GM12878 (cell line): ENCODE data around the gene DTD2. TPM values are rescaled to one million over a fixed set of nuclear protein-coding genes. Genes with fewer than 3 reads are reported as not detected.

Experiments used
- ATAC-seq: fragments of 200-7000 bp; cut with Tn5 transposase; 3 replicates; pipeline ENCODE4 v1.9.1; 2020; ENCODE audit warnings: mild to moderate bottlenecking, moderate library complexity
- BruUV-seq: library from RNA; stranded (reverse); fragments of 400-500 nt; replicated peaks from 2 replicates; lab custom pipeline; 2021; lab: Mats Ljungman, UMichigan
- CTCF ChIA-PET: fragments of 300-600 bp; sonication (Branson Sonifier 250); formaldehyde crosslinking; extraction: SDS; loops from one replicate; lab custom pipeline; 2021; ENCODE audit warnings: inconsistent platforms; lab: Yijun Ruan, JAX
- POLR2A ChIA-PET: fragments of 350-600 bp; formaldehyde crosslinking; extraction: SDS; loops from one replicate; lab custom pipeline; 2021; ENCODE audit warnings: inconsistent platforms; lab: Charles Lee
- RAD21 ChIA-PET: fragments of 300-600 bp; sonication (Branson Sonifier 250); formaldehyde crosslinking; loops from one replicate; lab custom pipeline; 2023; ENCODE audit warnings: antibody characterized with exemption; ENCODE audit not compliant: unreplicated experiment; lab: Charles Lee
- SMC1A ChIA-PET: fragments of 300-600 bp; sonication (Branson Sonifier 250); formaldehyde crosslinking; loops from one replicate; lab custom pipeline; 2023; ENCODE audit not compliant: unreplicated experiment, uncharacterized antibody; lab: Charles Lee
- DNase-seq: peaks from one replicate; pipeline ENCODE4 v3.0.0-alpha.2; 2011; ENCODE audit warnings: low read depth, low spot score
- FAIRE-seq: peaks from 3 replicates; lab custom pipeline; 2011; peaks lifted over from hg19 to GRCh38; lab: Jason Lieb, UNC
- H2AFZ ChIP-seq: 2 replicates; pipeline ENCODE4 v1.6.0; 2011; ENCODE audit warnings: low read depth, low read length, control low read depth; ENCODE audit not compliant: control insufficient read depth
- H3K27ac ChIP-seq: 2 replicates; pipeline ENCODE4 v1.5.1; 2011; ENCODE audit warnings: control low read depth; ENCODE audit not compliant: control insufficient read depth, insufficient read depth
- H3K27me3 ChIP-seq, 2 experiments: replicated peaks in 1 of 2; 2 replicates each; pipeline versions ENCODE4 v1.6.0 to v1.6.1; 2011; ENCODE audit warnings: low read length in 1 of 2; ENCODE audit not compliant: control insufficient read depth in 2 of 2, insufficient read depth in 2 of 2
- H3K36me3 ChIP-seq, 2 experiments: 2 replicates each; pipeline ENCODE4 v1.5.1; 2011; ENCODE audit warnings: low read length in 1 of 2; ENCODE audit not compliant: control insufficient read depth in 2 of 2, insufficient read depth in 2 of 2
- H3K4me1 ChIP-seq: 2 replicates; pipeline ENCODE4 v1.6.1; 2011; ENCODE audit warnings: mild to moderate bottlenecking, low read length, moderate library complexity, mixed read lengths; ENCODE audit not compliant: control insufficient read depth, insufficient read depth
- H3K4me2 ChIP-seq: 2 replicates; pipeline ENCODE4 v1.6.0; 2011; ENCODE audit warnings: control low read depth; ENCODE audit not compliant: control insufficient read depth, insufficient read depth
- H3K4me3 ChIP-seq: fragments of 200-600 bp; sonication (generic); 2 replicates; pipeline ENCODE4 v1.5.1; 2016
- H3K79me2 ChIP-seq: 2 replicates; pipeline ENCODE4 v1.6.0; 2011; ENCODE audit warnings: low read length; ENCODE audit not compliant: control insufficient read depth, insufficient read depth
- H3K9ac ChIP-seq: 2 replicates; pipeline ENCODE4 v1.8.0; 2011; ENCODE audit warnings: low read length, control low read depth, mixed read lengths; ENCODE audit not compliant: control insufficient read depth, insufficient read depth
- H3K9me3 ChIP-seq: replicated peaks from 3 replicates; pipeline ENCODE4 v1.5.1; 2011; ENCODE audit warnings: mild to moderate bottlenecking, low read length; ENCODE audit not compliant: control insufficient read depth, insufficient read depth
- H4K20me1 ChIP-seq: 2 replicates; pipeline ENCODE4 v1.6.0; 2011; ENCODE audit not compliant: control insufficient read depth, insufficient read depth
- CTCF ChIP-seq, 3 experiments: IDR thresholded peaks in 2 of 3; conservative IDR thresholded peaks in 1 of 3; 2 replicates each; pipeline ENCODE4 v1.5.1; 2011; ENCODE audit warnings: low read depth in 3 of 3, low read length in 3 of 3, mild to moderate bottlenecking in 3 of 3, control low read depth in 2 of 3, moderate library complexity in 2 of 3, inconsistent platforms in 1 of 3, mixed read lengths in 1 of 3; ENCODE audit not compliant: control insufficient read depth in 2 of 3, insufficient read depth in 1 of 3; ENCODE audit errors: extremely low read depth in 1 of 3
- HCFC1 ChIP-seq: fragments of 150-350 bp; IDR thresholded peaks from 2 replicates; pipeline ENCODE4 v1.6.1; 2014; ENCODE audit warnings: low read length
- PKNOX1 ChIP-seq: fragments of 450-650 bp; IDR thresholded peaks from 2 replicates; pipeline ENCODE4 v1.6.1; 2016; ENCODE audit warnings: mild to moderate bottlenecking
- PML ChIP-seq: IDR thresholded peaks from 2 replicates; pipeline ENCODE4 v1.6.1; 2012; ENCODE audit warnings: low read length, inconsistent platforms
- RAD21 ChIP-seq: IDR thresholded peaks from 2 replicates; pipeline ENCODE4 v1.6.1; 2011; ENCODE audit warnings: mild to moderate bottlenecking, low read depth, low read length, moderate library complexity; ENCODE audit not compliant: insufficient read depth
- SMC3 ChIP-seq: IDR thresholded peaks from 2 replicates; pipeline ENCODE4 v1.6.1; 2011; ENCODE audit warnings: low read length, improper control_type of control experiment, borderline replicate concordance
- SUPT20H ChIP-seq: IDR thresholded peaks from 2 replicates; pipeline ENCODE4 v1.6.1; 2011; ENCODE audit warnings: low read depth, mild to moderate bottlenecking, low read length, moderate library complexity, borderline replicate concordance; ENCODE audit not compliant: control insufficient read depth
- ZNF592 ChIP-seq: fragments of 450-650 bp; IDR thresholded peaks from 2 replicates; pipeline ENCODE4 v1.6.1; 2017; ENCODE audit warnings: mild to moderate bottlenecking, moderate library complexity
- WGBS: methylation state at CpG from one replicate; pipeline ENCODE4 v1.1.6; 2016; ENCODE audit warnings: low lambda C conversion rate; ENCODE audit not compliant: insufficient replicate concordance, insufficient coverage; ENCODE audit errors: missing lambda C conversion rate; 5-methylcytosine and 5-hydroxymethylcytosine counted together
- in situ Hi-C: fragments of 300-500 bp; cut with MboI; formaldehyde crosslinking; loops from 9 replicates; pipeline ENCODE4 v1.14.3; 2018; ENCODE audit warnings: mixed read lengths
- intact Hi-C: fragments of 100-400 bp; cut with micrococcal nuclease; formaldehyde crosslinking; loops from one replicate; pipeline ENCODE4 v1.14.2; 2022; ENCODE audit not compliant: unreplicated experiment
- polyA plus RNA-seq, 11 experiments: library from polyadenylated mRNA; depleted of rRNA in 4 of 11; unstranded in 6 of 11; stranded (reverse) in 5 of 11; fragments of >200 nt; fragmentation: Nextera tagmentation in 4 of 11; fragmentation: Illumina TruSeq in 1 of 11; extraction: Ambion mirVana in 4 of 11; extraction: Trizol in 1 of 11; gene quantifications; 1 replicate in 1 of 11; 2 replicates in 10 of 11; pipeline versions ENCODE4 v1.2.1 to v1.2.3, GENCODE V29; 2011 to 2016; ENCODE audit warnings: inconsistent platforms in 2 of 11, missing spikeins in 2 of 11, low read depth in 1 of 11
- total RNA-seq, 4 experiments: library from RNA; depleted of rRNA in 3 of 4; stranded (reverse); fragments of >200 nt in 3 of 4; fragmentation: Illumina TruSeq in 1 of 4; extraction: Trizol in 1 of 4; gene quantifications; 2 replicates each; pipeline versions ENCODE4 v1.2.1 to v1.2.3, GENCODE V29; 2013 to 2021

DTD2 gene
- total and polyA plus RNA-seq, 10 of the 15 experiments (the other 5 are each of a cell fraction or from before 2014, with no cell fraction given) = 4.5 to 32.8 (median 15.9) TPM

- WGBS = 39% methylated on average over 2 of the region's 2 CpGs
- Histone ChIP-seq H3K4me1 (no peaks in the 10 kb centered on the region), H3K9ac (no peak overlapping the region), H3K27ac (no peak overlapping the region), H3K9me3 (no peaks in the 10 kb centered on the region), H3K79me2 (no peaks in the 10 kb centered on the region), H3K27me3 (no peaks in the 10 kb centered on the region), H2AFZ (no peak overlapping the region), H3K4me2 (no peak overlapping the region), H3K4me3 (no peak overlapping the region), H3K36me3 (no peaks in the 10 kb centered on the region), H4K20me1 (no peaks in the 10 kb centered on the region)
- TF ChIP-seq CTCF (IDR thresholded peaks at IDR 0.05 in 2 of 3, conservative IDR thresholded peaks at IDR 0.05 in 1 of 3; ENCODE audit: control insufficient read depth in 2 of 3, extremely low read depth in 1 of 3, insufficient read depth in 1 of 3, low read depth in 3 of 3, low read length in 3 of 3) = peak; percentile 48 to 53 (median 50); a peak in 4 of 6 replicates
- TF ChIP-seq ZNF592 = no peak
- no peak for TF ChIP-seq HCFC1
- TF ChIP-seq SUPT20H = no peak
- no peak for TF ChIP-seq PML
- TF ChIP-seq RAD21 = peak; percentile 53
- peak; percentile 27; the same call in 1 of the 2 replicates for TF ChIP-seq SMC3
- no peak for TF ChIP-seq PKNOX1
- ChIA-PET RAD21 (interaction anchor here (0.8 to 1.6 kb wide), 6 partner anchors 8 to 322 kb away, joined by 3 to 4 read pairs (median 4); partner anchors contain the start of genes HEATR5A and HECTD1), CTCF (interaction anchor here (0.7 to 2.9 kb wide), 23 partner anchors 8 to 750 kb away, joined by 3 to 15 read pairs (median 4); partner anchors contain the start of gene HEATR5A), POLR2A (no interaction called here), SMC1A (interaction anchor here (1.0 to 1.6 kb wide), 11 partner anchors 11 to 310 kb away, joined by 3 to 10 read pairs (median 3); partner anchors contain the start of gene HEATR5A)
- ATAC-seq (peak; percentile 84), FAIRE-seq (peak; percentile 81), DNase-seq (no peak)
- intact Hi-C loops = loop anchor here (10.0 kb wide), 1 partner anchor 625 kb away; the partner anchor contains the start of gene ARHGAP5
- in situ Hi-C loops = no loop called here
- no TSS peak for BruUV-seq
Measured at GRCh38 chr14:31449971-31450610, 7.2 kb downstream of the DTD2 start.
